ENCODE results near the gene ARX. TPM values are rescaled to one million over a fixed set of nuclear protein-coding genes. Genes with fewer than 3 reads are reported as not detected.

ARX gene
- 0.20 and 0.30 TPM in 2 replicates for total RNA-seq (2014; rRNA removed; shearing (Covaris generic))
- 0.28 and 1.1 TPM in 2 replicates for polyA plus RNA-seq (2014; cell fraction: nucleus; rRNA removed)

- peak; percentile 50 for DNase-seq (ENCODE audit: extremely low read depth, low read depth)
Measured at GRCh38 chrX:25015486-25016360, at the start of gene ARX. TSS of gene ARX (minus strand) at chrX:25015965. CDS start at chrX:25015737, 228 bp downstream.

GRCh38 chrX:25059273-25059672 is 43.5 kb upstream of the ARX start:
- no peak for DNase-seq (ENCODE audit: extremely low read depth, low read depth)

GRCh38 chrX:25052798-25053534 is 37.2 kb upstream of the ARX start:
- no peak for DNase-seq (ENCODE audit: extremely low read depth, low read depth)

GRCh38 chrX:25049971-25050370 is 34.2 kb upstream of the ARX start:
- DNase-seq (ENCODE audit: extremely low read depth, low read depth) = no peak

GRCh38 chrX:25049357-25049756 is 33.6 kb upstream of the ARX start:
- no peak for DNase-seq (ENCODE audit: extremely low read depth, low read depth)

GRCh38 chrX:25048178-25048577 is 32.4 kb upstream of the ARX start:
- no peak for DNase-seq (ENCODE audit: extremely low read depth, low read depth)

GRCh38 chrX:25043192-25043591 is 27.4 kb upstream of the ARX start:
- no peak for DNase-seq (ENCODE audit: extremely low read depth, low read depth)

- no peak for DNase-seq (ENCODE audit: extremely low read depth, low read depth)
Measured at GRCh38 chrX:25039036-25039435, 23.3 kb upstream of the ARX start.

GRCh38 chrX:25034889-25035288 is 19.1 kb upstream of the ARX start:
- DNase-seq (ENCODE audit: extremely low read depth, low read depth) = no peak

- no peak for DNase-seq (ENCODE audit: extremely low read depth, low read depth)
Measured at GRCh38 chrX:25029288-25029825, 13.6 kb upstream of the ARX start.

GRCh38 chrX:25028726-25029125 is 13.0 kb upstream of the ARX start:
- no peak for DNase-seq (ENCODE audit: extremely low read depth, low read depth)

- DNase-seq (ENCODE audit: extremely low read depth, low read depth) = no peak
Measured at GRCh38 chrX:25026576-25026975, 10.8 kb upstream of the ARX start.

- DNase-seq (ENCODE audit: extremely low read depth, low read depth) = no peak
Measured at GRCh38 chrX:25025615-25026014, 9.8 kb upstream of the ARX start.

- no peak for DNase-seq (ENCODE audit: extremely low read depth, low read depth)
Measured at GRCh38 chrX:25023908-25024307, 8.1 kb upstream of the ARX start.

- no peak for DNase-seq (ENCODE audit: extremely low read depth, low read depth)
Measured at GRCh38 chrX:25022499-25023325, 6.9 kb upstream of the ARX start.

- DNase-seq (ENCODE audit: extremely low read depth, low read depth) = no peak
Measured at GRCh38 chrX:25020905-25021449, 5.2 kb upstream of the ARX start.

GRCh38 chrX:25020391-25020904 is 4.7 kb upstream of the ARX start:
- no peak for DNase-seq (ENCODE audit: extremely low read depth, low read depth)

GRCh38 chrX:25019707-25020390 is 4.1 kb upstream of the ARX start:
- no peak for DNase-seq (ENCODE audit: extremely low read depth, low read depth)

- DNase-seq (ENCODE audit: extremely low read depth, low read depth) = no peak
Measured at GRCh38 chrX:25018682-25019081, 2.9 kb upstream of the ARX start.
